HG02763 (cell line): ENCODE measurements around the gene KCNJ6.
"Not testable (repeated sequence)": the region's sequence is repeated elsewhere in the genome, so short reads cannot be mapped to it uniquely, and the experiment has no call there.

Experiments used
- ATAC-seq: cut with Tn5 transposase; IDR thresholded peaks from one replicate; pipeline ENCODE4 v1.9.1; 2021; ENCODE audit warnings: mild to moderate bottlenecking, moderate library complexity; ENCODE audit not compliant: unreplicated experiment

Gene KCNJ6

DNA sequence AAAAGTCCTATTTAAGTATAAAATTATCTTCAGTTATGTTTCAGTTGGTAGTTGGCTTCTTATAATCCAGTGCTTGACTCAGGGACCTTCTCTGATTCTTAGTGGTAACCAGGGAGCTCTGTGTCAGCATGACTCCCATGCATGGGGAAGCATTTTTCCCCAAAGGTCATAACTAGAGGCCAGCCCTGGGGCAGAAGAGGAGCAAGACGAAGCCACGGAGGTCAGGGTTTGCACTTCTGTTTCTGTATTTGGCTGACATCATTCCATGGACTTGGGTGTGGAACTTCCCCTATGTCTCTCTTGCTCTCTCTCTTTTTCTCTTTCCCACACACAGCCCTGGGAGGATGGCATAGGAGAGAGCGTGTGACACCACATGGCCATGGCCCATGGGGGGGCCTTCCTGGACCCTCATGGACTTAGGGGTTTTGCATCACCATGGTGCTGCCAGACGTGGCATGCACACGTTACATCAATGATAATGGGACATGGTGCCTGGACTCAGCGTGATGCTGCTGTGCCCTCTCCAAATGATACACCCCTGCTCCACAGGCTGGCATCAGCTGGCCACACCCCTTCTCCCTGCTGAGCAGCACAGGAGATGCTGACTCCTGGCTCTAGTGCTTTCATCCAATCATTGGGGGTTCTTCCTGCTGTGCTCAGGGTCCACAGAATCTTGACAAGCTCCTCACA lies 260.5 kb downstream of the KCNJ6 start:
- no peak for ATAC-seq

DNA sequence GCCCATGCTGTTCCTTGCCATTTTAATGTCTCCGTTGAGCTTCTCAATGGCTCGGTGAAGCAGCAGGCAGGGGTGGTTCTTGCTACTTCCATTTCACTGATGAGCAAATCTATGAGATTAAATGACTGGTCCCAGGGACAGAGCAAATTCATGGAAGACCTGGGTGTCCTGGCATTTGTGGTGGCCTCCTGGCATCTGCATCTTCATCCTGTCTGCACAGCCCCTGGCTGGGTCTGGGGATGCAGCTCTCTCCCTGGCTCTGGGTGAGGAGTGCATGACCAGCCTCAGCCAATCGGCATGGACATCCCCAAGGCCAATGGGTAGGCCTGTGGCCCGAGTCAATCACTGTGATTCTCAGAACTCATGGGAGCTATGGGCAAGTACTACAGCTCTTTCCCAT lies 261.7 kb downstream of the KCNJ6 start:
- ATAC-seq: no peak

- ATAC-seq: no peak
Measured at GRCh38 chr21:37653201-37653600, 263.1 kb downstream of the KCNJ6 start.

- ATAC-seq: no peak
Measured at GRCh38 chr21:37647781-37648180, 268.5 kb downstream of the KCNJ6 start.

GRCh38 chr21:37646761-37647160 lies 269.5 kb downstream of the KCNJ6 start:
- not testable (repeated sequence) for ATAC-seq

- ATAC-seq: no peak
Measured at GRCh38 chr21:37645848-37646247, 270.4 kb downstream of the KCNJ6 start.

- ATAC-seq: no peak
Measured at GRCh38 chr21:37644636-37645035, 271.6 kb downstream of the KCNJ6 start.

- ATAC-seq: not testable (repeated sequence)
Measured at GRCh38 chr21:37643862-37644261, 272.4 kb downstream of the KCNJ6 start.

GRCh38 chr21:37642493-37642892 lies 273.8 kb downstream of the KCNJ6 start:
- ATAC-seq: no peak

- no peak for ATAC-seq
Measured at GRCh38 chr21:37639756-37640155, 276.5 kb downstream of the KCNJ6 start.

DNA sequence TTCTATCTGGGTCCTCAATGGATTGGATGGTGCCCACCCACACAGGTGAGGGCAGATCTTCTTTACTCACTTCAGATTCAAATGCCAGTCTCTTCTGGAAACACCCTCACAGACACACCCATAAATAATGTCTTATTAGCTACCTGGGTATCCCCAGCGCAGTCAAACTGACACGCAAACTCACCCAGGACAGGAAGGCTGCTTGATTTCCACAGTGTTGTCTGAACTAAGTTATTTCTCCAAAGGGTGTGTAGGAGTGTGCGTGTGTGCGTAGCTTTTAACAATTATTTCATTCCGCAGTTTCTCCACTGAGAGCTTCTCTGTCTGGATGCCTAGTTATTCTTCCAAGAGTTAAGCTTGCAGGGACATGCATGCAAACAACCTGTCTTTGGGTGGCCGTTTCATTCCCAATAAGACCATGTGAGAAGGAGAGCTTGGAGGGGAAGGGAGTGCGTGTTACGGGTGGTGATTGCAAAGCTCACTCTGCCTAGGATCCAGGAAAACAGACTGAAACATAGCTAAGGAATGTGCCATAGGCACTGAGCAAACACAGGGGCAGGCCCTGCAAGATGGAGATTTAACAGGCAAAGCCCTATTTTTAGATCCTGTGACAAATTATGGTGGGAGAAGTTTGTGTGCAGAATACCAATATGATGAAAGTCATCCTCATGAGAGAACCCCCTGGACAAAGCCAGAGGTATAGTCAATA lies 280.0 kb downstream of the KCNJ6 start:
- ATAC-seq: no peak

- peak; percentile 78 for ATAC-seq
Measured at GRCh38 chr21:37631319-37632117, 284.7 kb downstream of the KCNJ6 start.

GRCh38 chr21:37630872-37631271 lies 285.4 kb downstream of the KCNJ6 start:
- no peak for ATAC-seq

GRCh38 chr21:37628362-37628761 lies 287.9 kb downstream of the KCNJ6 start:
- ATAC-seq: no peak

DNA sequence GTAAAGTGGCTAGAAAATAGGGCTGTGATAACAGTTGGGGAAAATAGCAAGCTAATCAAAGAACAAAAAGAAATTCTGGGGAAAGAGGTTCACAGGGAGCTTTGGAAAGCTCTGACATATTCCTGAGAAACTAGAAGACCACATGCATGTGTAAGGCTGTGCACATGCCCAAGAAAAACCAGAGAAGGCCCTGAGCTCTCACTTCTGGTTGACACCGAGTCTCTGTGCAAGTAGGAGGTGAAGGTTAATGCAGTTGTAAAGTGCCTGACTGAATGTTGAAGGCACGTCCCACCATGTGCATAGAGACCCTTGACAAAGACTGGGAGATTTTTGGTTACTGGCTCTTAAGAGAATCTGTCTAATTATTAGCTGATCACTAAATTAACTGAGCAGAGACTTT lies 288.7 kb downstream of the KCNJ6 start:
- ATAC-seq: no peak

DNA sequence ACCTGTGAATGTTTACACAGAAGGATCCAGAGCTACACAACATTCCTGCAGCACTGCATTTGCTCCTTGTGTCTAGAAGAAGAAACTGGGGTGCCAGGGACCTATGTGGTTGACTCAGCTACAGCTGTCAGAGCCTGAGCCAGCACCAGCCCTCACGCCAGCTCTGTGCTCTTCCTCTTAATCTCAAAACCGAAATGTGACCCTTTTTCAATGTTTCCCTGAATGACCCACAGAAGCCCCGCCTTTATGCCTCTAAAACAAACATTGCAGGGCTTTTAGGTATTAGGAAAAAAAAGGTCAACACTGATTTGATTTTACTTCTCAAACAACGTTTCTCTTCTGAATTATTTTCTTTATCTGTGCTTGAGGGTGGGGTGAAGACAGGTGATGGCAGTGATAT lies 289.2 kb downstream of the KCNJ6 start:
- no peak for ATAC-seq

DNA sequence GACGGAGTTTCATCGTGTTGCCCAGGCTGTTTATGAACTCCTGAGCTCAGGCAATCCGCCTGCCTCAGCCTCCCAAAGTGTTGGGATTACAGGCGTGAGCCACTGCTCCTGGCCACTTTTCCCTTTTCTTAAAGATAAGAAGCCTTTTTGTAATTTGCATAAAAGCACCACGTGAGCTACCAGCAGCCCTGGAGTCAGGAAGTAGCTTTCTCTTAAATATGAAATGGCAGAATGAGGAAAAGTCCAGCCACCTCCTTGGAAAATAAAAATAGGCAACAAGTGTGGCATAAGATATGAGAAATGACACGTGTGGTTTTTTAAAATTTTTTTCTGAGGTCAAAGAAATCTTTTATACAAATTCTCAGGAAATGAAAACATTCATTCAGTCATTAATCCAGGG lies 289.9 kb downstream of the KCNJ6 start:
- ATAC-seq: no peak

- no peak for ATAC-seq
Measured at GRCh38 chr21:37623689-37624088, 292.6 kb downstream of the KCNJ6 start.

- no peak for ATAC-seq
Measured at GRCh38 chr21:37623183-37623582, 293.1 kb downstream of the KCNJ6 start.

DNA sequence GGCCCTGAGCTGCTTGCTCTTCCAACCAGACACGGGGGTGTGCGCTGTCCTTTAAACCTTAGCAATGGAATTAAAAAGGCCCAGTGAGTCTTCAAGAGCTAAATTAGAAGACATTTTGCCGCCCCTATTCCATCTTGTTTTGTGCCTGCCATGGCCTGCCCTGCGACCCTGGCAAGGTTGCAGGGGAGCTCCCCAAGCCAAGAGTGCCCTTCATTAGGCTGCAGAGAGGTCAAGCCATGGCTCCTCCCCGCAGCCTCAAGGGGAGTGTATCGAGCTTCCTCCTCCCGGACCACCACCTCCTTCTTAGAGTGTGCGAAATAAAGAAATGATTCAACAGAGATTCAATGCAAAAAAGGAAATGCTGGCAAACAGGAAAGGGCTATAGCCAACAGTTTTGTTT lies 293.5 kb downstream of the KCNJ6 start:
- ATAC-seq: no peak

DNA sequence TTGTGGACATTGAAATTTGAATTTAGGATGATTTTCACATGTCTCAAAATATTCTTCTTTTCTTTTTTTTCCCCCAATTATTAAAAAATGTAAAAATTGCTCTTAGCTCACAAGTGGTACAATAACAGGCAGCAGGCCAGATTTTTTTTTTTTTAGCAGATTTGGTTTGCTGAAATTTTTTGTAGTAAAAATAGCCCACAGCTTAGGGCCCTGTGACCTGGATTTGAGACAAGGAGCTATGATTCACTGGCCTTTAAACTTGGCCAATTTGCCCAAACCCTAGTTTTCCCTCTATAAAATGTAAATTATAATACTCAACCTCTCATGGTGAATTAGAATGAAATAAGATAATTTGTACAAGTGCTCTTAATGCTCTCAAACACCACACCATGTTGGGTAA lies 295.9 kb downstream of the KCNJ6 start:
- no peak for ATAC-seq

- ATAC-seq: no peak
Measured at GRCh38 chr21:37619464-37619974, 296.7 kb downstream of the KCNJ6 start.
